GM10266 (cell line): ENCODE measurements around the gene TMA7B.

ENCODE experiments used
- DNase-seq: peaks from one replicate; pipeline ENCODE4 v3.0.0; 2012; ENCODE audit errors: extremely low spot score
- TF ChIP-seq, protein P1 (sequence below): IDR thresholded peaks from 2 replicates; pipeline ENCODE4 v1.5.1; 2012; ENCODE audit warnings: mild to moderate bottlenecking, low read depth; ENCODE audit not compliant: control insufficient read depth, insufficient read depth; ENCODE audit errors: missing control alignments

The TMA7B gene

DNA sequence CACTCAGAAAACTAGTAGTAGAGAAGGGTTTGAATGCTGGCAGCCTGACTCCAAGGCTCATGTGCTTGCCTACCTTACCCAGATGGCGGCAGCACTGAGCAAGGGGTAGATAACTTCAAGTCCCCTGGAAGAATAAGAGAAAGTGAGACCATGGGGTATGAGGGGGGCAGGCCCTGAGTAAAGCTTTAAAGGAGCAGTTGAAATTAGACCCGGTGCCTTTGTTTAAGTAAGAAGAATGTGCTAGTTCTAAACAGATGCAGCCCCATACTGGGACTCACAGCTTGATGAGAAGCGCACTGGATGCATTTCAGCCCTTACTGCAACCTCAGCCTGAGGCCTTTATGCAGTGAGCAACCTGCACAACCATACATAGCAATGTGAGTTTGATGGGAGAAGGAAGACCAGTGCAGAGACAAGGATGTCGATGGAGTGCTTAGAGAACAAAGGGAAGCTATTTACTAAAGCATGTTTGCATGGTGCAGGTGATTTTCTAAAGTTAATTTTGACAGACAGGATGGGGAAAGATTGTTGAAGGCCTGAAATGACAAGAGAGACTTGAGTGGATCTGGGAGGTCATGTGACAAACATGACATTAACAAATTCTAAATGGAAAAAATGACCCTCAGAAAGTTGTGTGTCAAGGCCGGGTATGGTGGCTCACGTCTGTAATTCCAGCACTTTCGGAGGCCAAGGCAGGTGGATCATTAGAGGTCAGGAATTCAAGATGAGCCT, 27.1 kb upstream of the TMA7B start:
- TF ChIP-seq, protein P1, sequence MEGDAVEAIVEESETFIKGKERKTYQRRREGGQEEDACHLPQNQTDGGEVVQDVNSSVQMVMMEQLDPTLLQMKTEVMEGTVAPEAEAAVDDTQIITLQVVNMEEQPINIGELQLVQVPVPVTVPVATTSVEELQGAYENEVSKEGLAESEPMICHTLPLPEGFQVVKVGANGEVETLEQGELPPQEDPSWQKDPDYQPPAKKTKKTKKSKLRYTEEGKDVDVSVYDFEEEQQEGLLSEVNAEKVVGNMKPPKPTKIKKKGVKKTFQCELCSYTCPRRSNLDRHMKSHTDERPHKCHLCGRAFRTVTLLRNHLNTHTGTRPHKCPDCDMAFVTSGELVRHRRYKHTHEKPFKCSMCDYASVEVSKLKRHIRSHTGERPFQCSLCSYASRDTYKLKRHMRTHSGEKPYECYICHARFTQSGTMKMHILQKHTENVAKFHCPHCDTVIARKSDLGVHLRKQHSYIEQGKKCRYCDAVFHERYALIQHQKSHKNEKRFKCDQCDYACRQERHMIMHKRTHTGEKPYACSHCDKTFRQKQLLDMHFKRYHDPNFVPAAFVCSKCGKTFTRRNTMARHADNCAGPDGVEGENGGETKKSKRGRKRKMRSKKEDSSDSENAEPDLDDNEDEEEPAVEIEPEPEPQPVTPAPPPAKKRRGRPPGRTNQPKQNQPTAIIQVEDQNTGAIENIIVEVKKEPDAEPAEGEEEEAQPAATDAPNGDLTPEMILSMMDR, result peak; percentile 65
- peak; percentile 50 for DNase-seq

DNA sequence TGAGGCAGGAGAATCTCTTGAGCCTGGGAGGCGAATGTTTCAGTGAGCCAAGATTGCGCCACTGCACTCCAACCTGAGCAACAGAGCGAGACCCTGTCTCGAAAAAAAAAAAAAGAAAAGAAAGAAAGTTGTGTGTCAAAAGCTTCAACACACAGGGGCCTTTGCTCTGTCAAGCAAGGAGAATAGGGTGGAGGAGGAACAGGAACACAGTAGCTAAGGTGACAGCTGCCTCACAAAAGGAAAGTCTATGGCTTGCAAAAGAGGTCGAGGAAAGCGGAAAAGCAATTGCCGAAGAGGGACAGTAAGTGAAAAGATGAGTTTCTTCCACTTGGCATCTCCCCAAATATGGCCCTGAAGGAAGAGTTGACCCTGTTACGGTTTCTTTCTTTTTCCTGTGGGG, 26.5 kb upstream of the TMA7B start:
- no peak for DNase-seq
- TF ChIP-seq, protein P1, result no peak

DNA sequence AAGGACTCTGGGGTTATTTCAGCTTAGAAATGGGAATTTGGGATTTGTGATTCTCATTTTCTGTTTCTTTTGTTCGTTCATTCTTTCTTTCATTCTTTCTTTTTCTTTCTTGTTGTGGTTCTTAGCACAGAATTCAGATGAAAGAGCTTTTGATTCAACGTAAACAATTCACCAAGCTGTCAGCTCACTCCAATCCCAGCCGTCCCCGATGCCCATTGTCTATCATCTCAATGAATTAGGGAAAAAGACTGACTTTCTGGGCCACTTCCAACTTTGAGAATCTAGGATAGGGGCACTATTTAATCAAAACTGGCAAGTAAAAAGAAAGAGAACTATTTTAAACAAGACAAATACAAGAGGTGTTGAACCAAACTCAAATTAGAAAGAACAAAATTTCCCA, 25.1 kb upstream of the TMA7B start:
- TF ChIP-seq, protein P1, result no peak

DNA sequence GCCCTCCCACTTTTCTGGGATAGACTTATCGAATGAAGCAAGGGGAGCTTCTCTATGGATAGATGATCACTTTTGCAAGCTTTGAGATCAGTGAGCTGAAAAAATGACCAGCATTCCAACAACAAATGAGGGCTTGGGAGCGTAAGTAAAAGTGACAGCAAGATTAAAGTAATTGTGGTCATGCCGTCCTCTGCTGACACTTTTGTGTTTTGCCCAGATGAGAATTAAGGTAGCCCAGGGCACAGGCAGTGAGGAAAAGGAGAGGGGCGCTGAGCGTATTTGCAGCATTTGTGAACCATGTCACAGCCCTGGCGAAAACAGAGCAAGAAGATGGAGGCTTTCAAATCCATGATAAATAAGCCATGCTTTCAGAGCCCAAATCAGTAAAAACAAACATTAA, 24.6 kb upstream of the TMA7B start:
- TF ChIP-seq, protein P1, result no peak
- no peak for DNase-seq

More for the DNA sequence above, 25.1 kb upstream of the TMA7B start:
- DNase-seq, result no peak

DNA sequence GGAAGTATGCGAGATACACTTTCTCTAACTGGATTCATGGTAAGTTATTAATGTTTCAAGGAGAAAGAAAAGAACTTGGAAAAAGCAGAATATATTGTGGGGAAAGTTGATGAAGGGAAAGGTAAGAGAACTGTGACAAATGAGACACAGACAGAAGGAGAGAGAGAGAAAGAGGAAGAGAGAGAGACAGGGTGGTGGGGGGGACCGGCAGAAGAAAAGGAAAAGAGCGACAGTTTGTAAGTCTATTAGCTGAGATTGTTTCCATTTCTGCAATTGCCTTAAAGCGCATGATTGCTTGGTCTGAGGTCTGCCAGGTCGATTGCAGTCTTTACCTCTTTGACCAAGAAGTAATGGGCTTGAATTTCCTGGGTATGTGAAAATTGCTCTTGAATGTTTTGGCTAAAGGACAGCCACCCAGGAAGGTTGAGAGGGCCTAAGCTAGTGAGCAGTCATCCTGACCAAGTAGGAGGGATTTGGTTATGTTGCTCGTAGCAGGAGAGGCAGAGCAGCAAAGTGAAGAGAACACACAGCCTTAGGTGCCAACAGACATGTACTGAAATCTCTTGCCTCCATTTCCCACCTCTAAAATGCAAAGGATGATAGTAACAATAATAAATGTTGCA, 23.6 kb upstream of the TMA7B start:
- TF ChIP-seq, protein P1, result no peak
- DNase-seq, result no peak

DNA sequence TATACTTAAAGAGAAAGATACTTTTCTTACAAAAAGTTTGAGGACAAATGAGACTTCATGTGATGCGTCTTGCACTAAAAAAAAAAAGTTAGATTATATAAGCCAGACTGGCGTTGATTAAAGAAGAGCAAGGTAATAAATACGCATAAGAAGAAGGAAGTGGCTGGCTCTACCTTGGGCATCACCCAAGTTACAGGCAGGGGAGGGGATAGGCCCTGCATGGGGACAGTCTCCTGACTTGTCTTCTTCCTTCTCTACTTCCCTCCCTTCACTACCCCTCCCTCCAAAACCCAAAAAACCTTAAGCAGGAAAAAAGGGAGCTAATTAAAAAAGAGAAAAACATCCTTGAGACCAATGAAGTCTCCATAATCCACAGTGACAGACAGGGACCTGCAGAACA, 22.3 kb upstream of the TMA7B start:
- DNase-seq, result no peak
- TF ChIP-seq, protein P1, result no peak

DNA sequence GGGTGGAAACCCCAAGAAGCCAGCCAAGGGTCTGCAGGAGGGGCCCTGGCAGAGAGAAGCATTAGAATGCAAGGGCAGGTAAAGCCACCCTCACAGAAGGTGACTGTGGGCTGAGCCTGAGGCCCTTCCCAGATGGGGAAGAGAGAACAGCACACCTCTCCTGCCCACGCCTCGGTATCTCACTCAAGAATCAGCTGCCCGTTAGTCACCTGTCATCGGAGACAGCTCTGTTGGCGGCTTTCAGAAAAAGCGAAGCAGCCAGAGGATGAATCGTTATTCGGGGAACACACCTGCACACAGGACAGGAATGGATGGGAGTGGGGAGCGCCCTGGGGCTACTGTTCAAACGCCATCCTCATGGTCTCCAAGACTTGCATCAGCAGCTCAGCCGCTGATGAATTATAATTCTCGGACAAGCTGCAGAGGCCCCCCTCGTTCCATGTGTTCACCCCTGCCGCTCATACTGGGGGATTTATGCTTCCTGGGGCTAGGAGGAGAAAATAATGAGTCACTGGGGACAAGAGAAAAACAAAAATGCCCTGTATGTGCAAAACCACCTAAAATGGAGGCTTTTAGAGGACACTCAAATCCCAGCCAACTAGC, 21.6 kb upstream of the TMA7B start:
- no peak for DNase-seq
- TF ChIP-seq, protein P1, result no peak
